Dendritic cell treated with granulocyte-macrophage colony-stimulating factor and Interleukin-4, amounts not matched to agents 40 ng/mL and 50 ng/mL, for 4 days (primary cell): ENCODE results near the gene HTR3E.
"Not testable (repeated sequence)": the region's sequence is repeated elsewhere in the genome, so short reads cannot be mapped to it uniquely, and the experiment has no call there.

Experiments
- H3K27ac Mint-ChIP-seq: one replicate; pipeline ENCODE4 v1.8.0; 2022; ENCODE audit warnings: mild to moderate bottlenecking, mixed read lengths
- H3K27me3 Mint-ChIP-seq: one replicate; pipeline ENCODE4 v1.8.0; 2022; ENCODE audit warnings: mild to moderate bottlenecking, mixed read lengths
- H3K36me3 Mint-ChIP-seq: one replicate; pipeline ENCODE4 v1.8.0; 2022; ENCODE audit warnings: low read depth, mixed read lengths
- H3K4me1 Mint-ChIP-seq: one replicate; pipeline ENCODE4 v1.8.0; 2022; ENCODE audit warnings: low read depth, mixed read lengths
- H3K4me3 Mint-ChIP-seq: one replicate; pipeline ENCODE4 v1.8.0; 2022; ENCODE audit warnings: mild to moderate bottlenecking, moderate library complexity, mixed read lengths
- H3K9me3 Mint-ChIP-seq: one replicate; pipeline ENCODE4 v1.8.0; 2022; ENCODE audit warnings: mixed read lengths
- intact Hi-C: fragments of 100-400 bp; cut with micrococcal nuclease; formaldehyde crosslinking; loops from one replicate; pipeline ENCODE4 v1.15.0; 2022

HTR3E gene

DNA sequence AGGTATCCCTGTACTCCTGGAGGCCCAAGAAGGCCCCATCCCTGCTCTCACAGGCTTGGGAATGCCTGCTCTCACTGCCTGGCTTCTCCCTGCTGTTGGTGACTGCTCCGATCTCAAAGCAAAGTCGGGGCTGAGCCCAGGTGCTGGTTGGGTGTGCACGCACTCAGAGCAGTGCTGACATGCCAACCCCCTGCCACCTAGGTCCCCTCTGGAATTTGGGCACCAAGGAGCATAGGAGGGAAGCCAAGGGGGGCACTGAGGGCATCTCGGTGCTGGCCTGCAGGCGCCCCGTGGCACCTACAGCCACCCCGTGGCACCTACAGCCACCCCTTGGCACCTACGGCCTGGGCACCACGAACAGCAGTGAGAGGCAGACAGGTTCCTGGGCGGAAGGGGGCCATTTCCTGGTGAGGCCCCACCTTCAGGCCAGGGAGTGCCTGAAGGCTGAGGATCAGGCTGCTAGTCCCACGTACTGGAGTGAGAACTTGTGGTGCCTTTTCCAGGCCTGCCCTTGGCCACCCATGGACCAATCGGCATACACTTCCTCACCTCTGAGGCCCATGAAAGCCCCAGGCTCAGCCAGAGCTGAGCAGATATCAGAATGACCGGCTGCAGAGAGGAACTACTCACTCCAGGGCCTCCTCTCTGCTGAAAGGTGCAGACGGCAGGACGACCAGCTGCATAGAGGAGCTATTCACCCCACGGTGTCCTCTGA, 15.6 kb upstream of the HTR3E start:
- peaks cover 1% of the 10 kb centered on the region for H3K27me3 Mint-ChIP-seq
- no peak overlapping the region for H3K4me3 Mint-ChIP-seq
- H3K4me1 Mint-ChIP-seq, result peaks cover 7% of the 10 kb centered on the region
- intact Hi-C loops, result no loop called here
- no peaks in the 10 kb centered on the region for H3K36me3 Mint-ChIP-seq
- peaks cover 35% of the 10 kb centered on the region for H3K9me3 Mint-ChIP-seq
- H3K27ac Mint-ChIP-seq, result no peak overlapping the region

DNA sequence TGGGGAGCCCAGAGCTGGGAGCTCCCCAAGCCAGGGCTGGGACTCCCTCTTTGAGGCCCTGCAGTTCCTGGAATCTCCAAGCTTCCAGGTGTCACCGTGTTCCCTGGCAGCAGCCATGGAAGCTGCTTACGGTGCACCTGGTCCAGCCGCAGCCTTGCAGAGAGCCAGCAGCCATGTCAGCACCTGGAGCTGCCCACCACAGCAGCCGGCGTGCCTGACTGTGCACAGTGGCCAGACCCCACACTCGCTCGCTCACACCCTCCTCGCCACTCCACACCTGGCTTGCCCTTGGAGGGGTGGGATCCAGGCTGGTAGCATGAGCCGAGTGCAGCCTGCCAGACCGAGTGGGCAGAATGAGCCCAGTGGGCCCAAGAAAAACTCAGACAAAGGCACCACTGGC, 14.8 kb upstream of the HTR3E start:
- H3K4me3 Mint-ChIP-seq, result no peak overlapping the region
- peaks cover 1% of the 10 kb centered on the region for H3K27me3 Mint-ChIP-seq
- peaks cover 35% of the 10 kb centered on the region for H3K9me3 Mint-ChIP-seq
- H3K27ac Mint-ChIP-seq, result no peak overlapping the region
- H3K4me1 Mint-ChIP-seq, result peaks cover 7% of the 10 kb centered on the region
- no peaks in the 10 kb centered on the region for H3K36me3 Mint-ChIP-seq
- intact Hi-C loops, result no loop called here

DNA sequence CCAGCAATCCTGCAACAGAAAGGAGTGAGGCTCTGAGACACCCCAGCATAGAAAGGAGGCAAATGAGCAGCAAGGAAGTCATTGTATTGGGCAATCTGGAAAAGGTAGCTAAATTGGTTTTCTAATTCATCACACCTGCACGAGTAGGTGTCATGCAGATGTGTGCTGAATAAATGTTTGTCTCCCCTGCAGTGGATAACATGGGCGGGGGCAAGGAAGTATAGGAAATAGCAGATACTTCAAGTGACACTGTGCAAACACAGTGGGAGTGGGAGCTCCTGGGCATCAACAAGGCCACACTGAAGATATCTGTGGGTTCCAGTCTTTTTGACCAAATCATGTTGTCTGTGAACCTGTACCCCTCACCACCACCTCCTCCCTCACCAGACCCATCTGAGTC, 14.4 kb upstream of the HTR3E start:
- H3K9me3 Mint-ChIP-seq, result peaks cover 35% of the 10 kb centered on the region
- no peaks in the 10 kb centered on the region for H3K36me3 Mint-ChIP-seq
- H3K27ac Mint-ChIP-seq, result no peak overlapping the region
- peaks cover 7% of the 10 kb centered on the region for H3K4me1 Mint-ChIP-seq
- peaks cover 1% of the 10 kb centered on the region for H3K27me3 Mint-ChIP-seq
- no peak overlapping the region for H3K4me3 Mint-ChIP-seq
- intact Hi-C loops, result no loop called here

DNA sequence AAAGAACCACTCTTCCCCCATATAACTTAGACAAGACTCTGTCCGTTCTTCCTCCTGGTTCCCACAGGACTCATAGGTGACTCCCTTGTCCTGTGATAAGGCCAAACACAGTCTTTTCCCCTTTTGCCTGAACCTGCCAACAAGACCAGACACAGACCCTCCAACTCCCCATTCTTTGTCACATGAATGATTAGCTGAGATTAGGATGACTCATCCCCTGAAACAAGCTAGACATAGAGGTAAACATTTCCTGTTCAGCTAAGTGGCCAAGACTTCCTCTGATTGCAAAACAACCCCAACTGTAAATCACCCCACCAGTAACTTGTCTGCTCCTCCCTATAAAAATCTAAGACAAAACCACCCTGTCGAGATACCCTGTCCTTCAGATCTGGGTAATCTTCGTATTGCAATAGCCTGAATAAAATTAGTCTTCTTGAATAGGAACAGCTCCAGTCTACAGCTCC, 11.4 kb upstream of the HTR3E start:
- Mint-ChIP-seq H3K9me3 (peaks cover 35% of the 10 kb centered on the region), H3K27ac (no peak overlapping the region), H3K4me1 (peaks cover 7% of the 10 kb centered on the region), H3K4me3 (no peak overlapping the region), H3K27me3 (peaks cover 1% of the 10 kb centered on the region), H3K36me3 (no peaks in the 10 kb centered on the region)
- intact Hi-C loops, result no loop called here

- Mint-ChIP-seq H3K36me3 (no peaks in the 10 kb centered on the region), H3K4me3 (no peak overlapping the region), H3K9me3 (peaks cover 27% of the 10 kb centered on the region), H3K4me1 (no peaks in the 10 kb centered on the region), H3K27me3 (peaks cover 10% of the 10 kb centered on the region), H3K27ac (no peak overlapping the region)
- intact Hi-C loops, result no loop called here
Measured at GRCh38 chr3:184092199-184092598, 4.7 kb upstream of the HTR3E start.

GRCh38 chr3:184097556-184097955, 692 bp downstream of the HTR3E start:
- intact Hi-C loops, result no loop called here
- H3K9me3 Mint-ChIP-seq, result peaks cover 8% of the 10 kb centered on the region
- no peak overlapping the region for H3K4me3 Mint-ChIP-seq
- no peak overlapping the region for H3K27ac Mint-ChIP-seq
- H3K36me3 Mint-ChIP-seq, result no peaks in the 10 kb centered on the region
- no peaks in the 10 kb centered on the region for H3K4me1 Mint-ChIP-seq
- peaks cover 11% of the 10 kb centered on the region for H3K27me3 Mint-ChIP-seq

- peaks cover 9% of the 10 kb centered on the region for H3K27me3 Mint-ChIP-seq
- H3K9me3 Mint-ChIP-seq, result no peaks in the 10 kb centered on the region
- intact Hi-C loops, result no loop called here
- H3K36me3 Mint-ChIP-seq, result no peaks in the 10 kb centered on the region
- no peaks in the 10 kb centered on the region for H3K4me1 Mint-ChIP-seq
- no peak overlapping the region for H3K4me3 Mint-ChIP-seq
- no peak overlapping the region for H3K27ac Mint-ChIP-seq
Measured at GRCh38 chr3:184099806-184100686, 3.2 kb downstream of the HTR3E start.

DNA sequence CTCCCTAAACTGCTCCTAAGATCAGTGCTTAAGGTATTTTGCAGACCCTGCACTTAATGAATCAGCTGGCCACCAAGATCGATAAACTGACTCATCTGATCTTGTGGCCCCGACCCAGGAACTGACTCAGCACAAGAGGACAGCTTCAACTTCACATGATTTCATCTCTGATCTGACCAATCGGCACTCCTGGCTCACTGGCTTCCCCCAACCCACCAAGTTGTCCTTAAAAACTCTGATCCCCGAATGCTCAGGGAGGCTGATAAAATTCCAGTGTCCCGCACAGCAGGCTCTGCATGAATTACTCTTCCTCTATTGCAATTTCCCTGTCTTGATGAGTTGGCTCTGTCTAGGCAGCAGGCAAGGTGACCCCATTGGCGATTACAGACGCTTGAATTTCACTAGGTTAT, 13.5 kb downstream of the HTR3E start:
- H3K4me3 Mint-ChIP-seq, result no peak overlapping the region
- H3K27ac Mint-ChIP-seq, result no peak overlapping the region
- peaks cover 3% of the 10 kb centered on the region for H3K27me3 Mint-ChIP-seq
- H3K9me3 Mint-ChIP-seq, result no peaks in the 10 kb centered on the region
- no peaks in the 10 kb centered on the region for H3K36me3 Mint-ChIP-seq
- intact Hi-C loops, result no loop called here
- no peaks in the 10 kb centered on the region for H3K4me1 Mint-ChIP-seq

DNA sequence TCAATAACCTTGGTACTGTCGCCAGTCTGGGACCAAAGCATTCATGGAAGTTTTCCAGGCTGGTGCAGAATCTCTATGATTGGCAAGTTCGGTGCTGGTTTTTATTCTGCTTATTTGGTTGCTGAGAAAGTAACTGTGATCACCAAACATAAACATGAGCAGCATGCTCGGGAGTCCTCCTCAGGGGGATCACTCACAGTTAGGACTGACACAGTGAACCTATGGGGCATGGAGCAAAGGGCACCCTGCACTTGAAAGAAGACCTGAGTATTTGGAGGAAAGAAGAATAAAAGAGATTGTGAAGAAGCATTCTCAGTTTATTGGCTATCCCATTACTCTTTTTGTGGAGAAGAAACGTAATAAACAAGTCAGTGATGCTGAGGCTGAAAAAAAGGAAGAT, 19.2 kb downstream of the HTR3E start:
- Mint-ChIP-seq H3K27me3 (peaks cover 2% of the 10 kb centered on the region), H3K4me1 (no peaks in the 10 kb centered on the region), H3K4me3 (no peak overlapping the region), H3K27ac (no peak overlapping the region), H3K9me3 (no peaks in the 10 kb centered on the region), H3K36me3 (no peaks in the 10 kb centered on the region)
- intact Hi-C loops, result no loop called here

DNA sequence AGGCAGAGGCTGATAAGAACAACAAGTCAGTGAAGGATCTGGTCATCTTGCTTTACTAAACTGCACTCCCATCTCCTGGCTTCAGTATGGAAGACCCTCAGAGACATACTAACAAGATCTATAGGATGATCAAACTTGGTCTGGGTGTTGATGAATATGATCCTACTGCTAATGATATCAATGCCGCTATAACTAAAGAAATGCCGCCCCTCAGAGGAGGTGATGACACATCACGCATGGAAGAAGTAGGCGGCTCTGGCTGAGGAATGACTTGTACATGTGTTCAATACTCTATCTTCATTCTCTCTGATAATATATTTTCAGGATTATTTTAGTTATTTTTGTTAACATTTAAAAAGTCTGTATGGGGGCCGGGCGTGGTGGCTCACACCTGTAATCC, 20.8 kb downstream of the HTR3E start:
- H3K27me3 Mint-ChIP-seq, result peaks cover 5% of the 10 kb centered on the region
- H3K27ac Mint-ChIP-seq, result no peak overlapping the region
- intact Hi-C loops, result no loop called here
- H3K9me3 Mint-ChIP-seq, result no peaks in the 10 kb centered on the region
- no peak overlapping the region for H3K4me3 Mint-ChIP-seq
- no peaks in the 10 kb centered on the region for H3K36me3 Mint-ChIP-seq
- no peaks in the 10 kb centered on the region for H3K4me1 Mint-ChIP-seq

DNA sequence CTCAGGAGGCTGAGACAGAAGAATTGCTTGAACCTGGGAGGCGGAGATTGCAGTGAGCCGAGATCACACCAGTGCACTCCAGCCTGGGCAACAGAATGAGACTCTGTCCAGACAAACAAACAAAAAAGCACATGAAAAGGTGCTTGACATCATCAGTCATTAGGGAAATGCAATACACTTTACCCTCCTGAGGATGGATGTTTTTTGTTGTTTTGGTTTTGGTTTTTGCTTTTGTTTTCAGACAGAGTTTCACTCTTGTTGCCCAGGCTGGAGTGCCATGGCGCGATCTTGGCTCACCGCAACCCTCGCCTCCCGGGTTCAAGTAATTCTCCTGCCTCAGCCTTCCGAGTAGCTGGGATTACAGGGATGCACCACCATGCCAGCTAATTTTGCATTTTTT, 24.2 kb downstream of the HTR3E start:
- H3K27me3 Mint-ChIP-seq, H3K4me1 Mint-ChIP-seq, intact Hi-C loops, H3K4me3 Mint-ChIP-seq, H3K36me3 Mint-ChIP-seq, H3K27ac Mint-ChIP-seq, H3K9me3 Mint-ChIP-seq: not testable (repeated sequence)

DNA sequence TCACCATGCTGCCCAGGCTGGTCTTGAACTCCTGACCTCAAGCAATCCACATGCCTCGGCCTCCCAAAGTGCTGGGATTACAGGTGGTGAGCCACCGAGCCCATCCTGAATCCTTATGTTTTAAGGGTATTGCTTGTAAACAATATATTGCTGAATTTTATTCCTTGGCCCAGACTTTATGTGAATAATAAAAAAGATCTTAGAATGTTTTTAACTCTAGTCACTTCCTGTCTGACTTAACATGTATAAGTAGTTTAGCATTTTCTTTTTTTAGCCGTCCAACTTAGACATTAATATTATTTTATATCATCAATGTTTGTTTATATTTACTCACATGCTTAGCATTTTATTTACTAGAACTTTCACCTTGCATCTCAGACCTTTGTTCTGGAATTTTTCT, 29.1 kb downstream of the HTR3E start:
- no peaks in the 10 kb centered on the region for H3K9me3 Mint-ChIP-seq
- no peak overlapping the region for H3K4me3 Mint-ChIP-seq
- intact Hi-C loops, result no loop called here
- no peaks in the 10 kb centered on the region for H3K36me3 Mint-ChIP-seq
- no peaks in the 10 kb centered on the region for H3K4me1 Mint-ChIP-seq
- H3K27me3 Mint-ChIP-seq, result peaks cover 2% of the 10 kb centered on the region
- H3K27ac Mint-ChIP-seq, result no peak overlapping the region

DNA sequence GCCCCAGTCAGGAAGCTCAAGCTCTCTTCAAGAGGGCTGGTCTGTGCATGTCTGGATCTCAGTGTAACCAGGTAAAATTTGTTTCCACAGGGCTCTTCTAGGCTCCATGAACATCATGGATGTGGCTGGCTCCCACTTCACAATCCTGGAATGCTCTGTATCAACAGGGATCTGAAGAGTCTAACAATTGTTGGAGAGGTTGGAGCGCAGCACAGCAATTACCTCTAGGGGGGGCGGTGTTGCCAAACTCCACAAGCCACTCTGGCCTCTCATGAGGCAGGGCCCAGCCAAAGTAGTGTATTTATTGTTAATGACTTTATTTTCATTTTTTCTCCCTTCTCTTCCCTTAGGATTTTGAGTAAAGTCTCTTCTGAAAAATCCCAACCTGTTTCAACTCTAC, 32.1 kb downstream of the HTR3E start:
- no peaks in the 10 kb centered on the region for H3K36me3 Mint-ChIP-seq
- H3K27me3 Mint-ChIP-seq, result no peaks in the 10 kb centered on the region
- no peaks in the 10 kb centered on the region for H3K9me3 Mint-ChIP-seq
- H3K4me3 Mint-ChIP-seq, result no peak overlapping the region
- H3K4me1 Mint-ChIP-seq, result peaks cover 3% of the 10 kb centered on the region
- H3K27ac Mint-ChIP-seq, result no peak overlapping the region
- intact Hi-C loops, result no loop called here

DNA sequence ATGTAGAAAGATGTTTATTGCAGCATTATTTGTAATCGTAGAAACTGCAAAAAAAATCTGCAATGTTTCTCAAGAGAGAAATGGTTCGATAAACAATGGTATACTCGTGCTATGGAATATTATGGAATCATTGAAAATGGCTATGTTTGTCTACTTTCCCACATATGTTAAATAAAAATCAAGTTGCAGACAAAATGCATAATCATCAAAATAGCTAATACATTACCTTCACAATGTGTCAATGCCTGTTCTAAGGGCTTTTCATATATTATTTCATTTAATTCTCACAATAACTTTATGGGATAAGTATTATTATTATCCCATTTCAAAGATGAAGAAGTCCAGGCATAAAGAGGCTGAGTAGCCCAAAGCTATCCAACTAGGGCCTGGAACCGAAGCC, 36.1 kb downstream of the HTR3E start:
- intact Hi-C loops, result loop anchor here (10.0 kb wide), 1 partner anchor 238 kb away; no protein-coding TSS in a partner anchor
- Mint-ChIP-seq H3K4me3 (no peak overlapping the region), H3K4me1 (peaks cover 27% of the 10 kb centered on the region), H3K9me3 (no peaks in the 10 kb centered on the region), H3K36me3 (peaks cover 17% of the 10 kb centered on the region), H3K27ac (no peak overlapping the region), H3K27me3 (no peaks in the 10 kb centered on the region)
